Medulla oblongata (tissue), 1 donor: ENCODE data around the gene MYH13.

Experiments
- DNase-seq: peaks from one replicate; pipeline ENCODE4 v3.0.0-alpha.2; 2015; ENCODE audit errors: extremely low spot score

MYH13 gene

DNA sequence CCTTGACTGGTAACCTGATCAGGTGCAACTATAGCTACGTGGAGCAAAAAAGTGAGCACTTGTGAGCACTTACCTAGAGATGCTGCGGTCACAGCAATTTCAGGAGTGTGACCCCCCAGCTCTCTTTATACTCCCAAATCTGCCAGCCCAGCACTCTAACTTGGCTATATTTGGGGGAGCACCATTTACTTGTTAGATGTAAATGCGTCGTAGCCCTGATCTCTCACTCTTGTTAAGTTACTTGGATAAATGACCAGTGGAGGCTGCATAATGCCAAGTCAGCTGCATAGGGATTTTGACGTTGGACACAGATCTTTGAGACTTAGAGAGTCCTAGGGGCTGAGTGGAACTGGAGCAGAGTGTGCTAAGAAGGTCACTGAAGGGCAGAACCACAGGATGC is at the start of gene MYH13:
TSS of gene MYH13 (minus strand) at position 101 of the 400 bp plus-strand sequence. CDS start 8,476 bp downstream, outside the sequence.
- DNase-seq = no peak

GRCh38 chr17:10421900-10422542 is 49.2 kb upstream of the MYH13 start, which contains the start of gene MYH8:
TSS of gene MYH8 (minus strand) at chr17:10421950. CDS start at chr17:10420227, 1,723 bp downstream.
- DNase-seq = no peak

DNA sequence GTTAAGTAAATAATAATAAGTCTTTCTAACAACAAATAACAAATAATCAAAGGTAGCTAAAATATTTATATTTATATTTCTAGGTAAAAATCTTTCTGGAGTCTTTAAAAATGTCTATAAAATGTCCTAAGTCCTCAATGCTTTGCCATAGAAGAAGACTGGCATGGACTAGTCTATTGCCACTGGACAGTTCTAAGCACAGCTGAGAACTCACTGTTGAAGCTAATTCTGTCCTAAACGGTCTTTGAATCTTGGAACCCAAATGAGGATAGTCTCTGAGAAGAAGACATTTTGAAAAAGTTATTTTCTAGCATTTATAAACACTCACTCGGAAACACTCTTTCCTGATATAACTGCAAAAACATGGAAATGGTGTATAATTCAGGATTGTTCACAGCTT is 48.4 kb upstream of the MYH13 start:
- DNase-seq = no peak

DNA sequence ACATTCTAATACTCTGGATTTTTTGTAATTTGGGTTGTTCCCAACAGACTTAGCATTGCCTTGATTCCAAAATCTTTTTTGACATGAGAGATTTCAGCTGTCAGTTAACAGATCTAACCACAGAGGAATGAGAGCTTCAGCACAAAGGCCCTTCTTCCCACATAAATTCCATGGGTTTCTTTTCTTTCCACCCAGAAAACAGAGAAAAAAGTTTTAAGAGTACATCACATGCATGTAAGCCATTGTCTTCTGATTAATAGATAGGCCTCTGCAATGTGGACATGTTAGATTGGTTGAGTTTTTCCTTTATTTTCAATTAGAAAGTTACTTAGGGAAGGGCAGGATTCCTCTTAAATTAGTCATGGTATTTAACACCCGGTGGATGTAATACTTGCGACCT is 48.0 kb upstream of the MYH13 start:
- DNase-seq = no peak

GRCh38 chr17:10417431-10417830 is 44.6 kb upstream of the MYH13 start:
- DNase-seq = no peak

DNA sequence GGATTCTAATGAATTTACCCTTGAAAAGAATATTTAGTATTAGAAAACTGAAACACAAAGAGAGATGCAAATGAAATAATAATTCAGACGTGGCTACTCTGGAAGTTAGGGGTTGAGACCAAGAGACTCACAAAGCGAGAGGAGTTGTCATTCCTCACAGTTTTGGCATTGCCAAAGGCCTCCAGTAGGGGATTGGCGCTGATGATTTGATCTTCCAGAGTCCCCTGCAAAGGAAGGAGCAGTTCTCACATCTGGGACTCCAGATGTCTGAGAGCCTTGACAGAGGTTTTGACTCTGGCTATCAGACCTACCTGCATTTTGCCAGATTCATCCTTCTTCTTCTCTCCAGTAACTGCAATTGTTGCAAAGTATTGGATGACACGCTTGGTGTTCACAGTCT is 42.4 kb upstream of the MYH13 start:
- DNase-seq = no peak

DNA sequence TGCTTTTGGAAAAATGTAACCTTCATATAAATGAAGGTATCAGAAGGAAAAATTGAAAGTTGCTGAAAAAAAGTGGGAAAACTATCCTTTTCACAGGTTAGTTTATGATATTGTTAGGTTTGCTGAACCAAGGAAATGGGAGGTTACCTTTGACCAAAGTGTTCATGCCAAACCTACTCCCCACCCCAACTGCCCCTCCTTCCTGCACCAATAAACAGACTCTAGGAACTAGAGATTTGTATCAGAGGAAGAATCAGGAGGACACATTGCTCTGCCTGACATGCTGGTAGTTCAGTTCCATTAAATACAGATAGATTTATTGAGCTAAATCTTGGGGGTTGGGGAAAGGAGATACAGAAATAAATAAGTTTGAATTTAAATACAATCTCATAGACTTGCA is 30.8 kb upstream of the MYH13 start:
- DNase-seq = no peak

DNA sequence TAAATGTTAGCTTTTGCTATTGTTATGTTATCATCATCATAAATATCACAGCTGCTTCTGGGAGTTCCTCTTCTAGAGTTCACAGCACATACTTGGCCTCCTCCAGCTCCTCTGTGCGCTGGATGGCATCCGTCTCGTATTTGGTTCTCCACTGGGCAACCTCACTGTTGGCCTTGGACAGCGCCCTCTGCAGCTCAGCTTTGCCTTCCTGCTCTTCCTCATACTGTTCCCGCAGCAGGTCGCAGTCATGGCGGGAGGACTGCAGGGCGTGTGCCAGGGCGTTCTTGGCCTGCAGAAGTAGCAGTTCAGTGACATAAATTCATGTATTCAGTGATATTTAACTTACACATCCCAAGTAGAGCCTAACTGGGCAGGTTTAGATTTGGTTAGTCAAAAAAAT is 25.5 kb upstream of the MYH13 start:
- no peak for DNase-seq

GRCh38 chr17:10396524-10397163 is 23.8 kb upstream of the MYH13 start:
- DNase-seq = no peak

GRCh38 chr17:10394201-10394887 is 21.5 kb upstream of the MYH13 start:
- no peak for DNase-seq

- DNase-seq = no peak
Observed at GRCh38 chr17:10392880-10393279, 20.1 kb upstream of the MYH13 start.

GRCh38 chr17:10385871-10386270 is 13.1 kb upstream of the MYH13 start:
- DNase-seq = no peak

DNA sequence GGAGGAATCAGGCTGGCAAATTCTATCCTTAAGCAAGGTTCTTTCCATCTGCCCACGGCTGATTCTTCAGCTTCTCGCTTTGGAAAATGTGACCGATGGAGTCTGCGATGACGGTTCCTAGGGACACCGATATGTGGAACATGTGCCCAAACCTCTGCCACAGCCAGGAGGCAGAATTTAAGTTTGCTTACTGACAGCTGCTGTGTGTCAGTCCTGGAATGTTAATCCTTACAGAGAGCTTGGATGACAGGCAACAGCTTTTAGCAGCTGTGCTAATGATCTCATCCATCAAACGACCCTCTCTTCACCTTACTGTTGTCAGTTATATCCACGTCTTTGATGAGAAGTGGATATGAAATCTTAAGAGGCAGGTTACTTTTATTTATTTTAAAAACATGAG is 11.4 kb upstream of the MYH13 start:
- DNase-seq = no peak

GRCh38 chr17:10380631-10381408 is 8.0 kb upstream of the MYH13 start:
- no peak for DNase-seq

DNA sequence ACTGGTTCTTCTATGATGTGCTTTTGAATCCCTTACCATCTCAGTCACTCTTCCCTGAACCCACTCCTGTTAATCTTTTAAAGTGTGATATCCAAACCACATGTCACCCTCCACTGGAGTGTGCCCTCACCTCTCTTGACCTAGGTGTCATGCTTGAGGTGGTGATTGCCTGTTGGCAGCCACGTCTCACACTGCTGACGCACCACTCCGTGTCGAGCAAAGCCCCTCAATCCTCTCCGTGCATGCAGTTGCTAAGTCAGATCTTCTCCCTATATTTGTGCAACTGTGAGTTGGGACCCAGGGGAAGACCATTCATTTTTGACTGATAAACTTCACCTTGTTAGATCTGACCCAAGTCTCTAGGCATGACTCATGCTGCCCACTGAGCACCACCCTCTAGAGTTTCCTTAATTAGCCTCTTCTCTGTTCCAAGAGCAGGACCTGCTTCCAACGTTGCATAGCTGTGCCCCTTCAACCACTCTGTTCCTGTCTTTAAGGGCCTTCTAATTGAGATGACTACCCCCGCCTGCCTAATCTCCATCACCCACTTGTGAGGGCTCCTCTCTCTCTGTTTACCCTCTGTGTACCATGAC is 2.7 kb downstream of the MYH13 start:
- DNase-seq = no peak

DNA sequence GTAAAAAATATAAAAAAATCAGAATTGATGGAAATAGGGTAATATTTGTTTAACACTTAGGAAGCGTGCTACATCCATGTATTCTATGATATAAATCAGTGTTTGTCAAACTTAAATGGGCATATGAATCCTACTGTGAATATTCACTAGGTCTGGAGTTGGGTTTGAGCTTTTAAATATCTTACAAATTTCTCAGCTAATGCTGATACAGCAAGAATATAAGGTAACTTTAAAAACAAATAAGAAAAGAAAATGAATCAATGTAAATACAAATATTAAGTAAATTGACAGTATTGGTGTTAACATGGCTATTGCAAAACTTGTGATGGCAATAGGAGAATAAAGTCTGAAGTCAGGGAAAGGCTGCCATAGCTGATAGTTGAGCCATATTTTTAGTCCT is 3.6 kb downstream of the MYH13 start:
- no peak for DNase-seq

GRCh38 chr17:10368561-10368960 is 4.2 kb downstream of the MYH13 start:
- no peak for DNase-seq

GRCh38 chr17:10360578-10360977 is 12.2 kb downstream of the MYH13 start:
- DNase-seq = no peak

DNA sequence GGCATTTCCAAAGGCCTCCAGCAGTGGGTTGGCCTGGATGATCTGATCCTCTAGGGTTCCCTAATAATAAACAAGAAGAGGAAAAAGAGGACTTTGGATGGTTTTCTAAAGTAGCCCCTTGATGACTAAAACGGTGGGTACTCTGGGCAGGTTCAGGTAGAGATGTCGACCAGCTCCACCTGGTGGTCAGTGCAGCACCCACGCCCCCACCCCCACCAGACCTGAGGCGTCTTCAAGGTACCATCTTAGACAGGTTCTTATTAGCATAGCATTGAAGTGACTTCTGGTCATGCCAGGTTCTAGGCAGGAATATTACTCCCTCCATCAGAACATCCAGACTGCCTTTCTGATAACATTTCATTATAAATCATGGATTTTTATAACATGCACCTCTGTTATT is 15.0 kb downstream of the MYH13 start:
- no peak for DNase-seq

GRCh38 chr17:10354651-10355050 is 18.2 kb downstream of the MYH13 start:
- no peak for DNase-seq

DNA sequence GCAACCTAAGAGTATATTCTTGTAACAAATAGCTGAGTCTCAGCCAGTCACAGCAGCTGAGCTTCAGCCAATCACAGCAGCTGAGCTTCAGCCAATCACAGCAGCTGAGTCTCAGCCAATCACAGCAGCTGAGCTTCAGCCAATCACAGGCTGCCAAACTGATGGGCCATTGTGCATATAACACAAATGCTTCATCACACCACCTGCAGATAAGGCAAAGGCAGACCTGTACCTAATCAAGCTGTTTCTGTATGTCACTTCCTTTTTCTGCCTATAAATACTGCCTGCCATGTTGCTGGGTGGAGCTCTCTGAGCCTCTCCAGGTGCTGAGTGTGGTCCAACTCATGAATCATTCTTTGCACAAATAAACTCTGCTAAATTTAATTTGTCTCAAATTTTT is 19.9 kb downstream of the MYH13 start:
- DNase-seq = no peak

GRCh38 chr17:10349403-10349802 is 23.4 kb downstream of the MYH13 start:
- no peak for DNase-seq
